LNCAP (cell line): ENCODE data around the gene LEKR1.

Source experiments
- CTCF ChIP-seq: fragments of 450-650 bp; IDR thresholded peaks from 2 replicates; pipeline ENCODE4 v1.5.1; 2017; ENCODE audit warnings: mild to moderate bottlenecking

LEKR1 gene

GRCh38 chr3:156888576-156888975 is 62.4 kb downstream of the LEKR1 start:
- TF ChIP-seq CTCF, result no peak

GRCh38 chr3:156892701-156893100 is 66.5 kb downstream of the LEKR1 start:
- no peak for TF ChIP-seq CTCF

- peak; percentile 55 for TF ChIP-seq CTCF
Observed at GRCh38 chr3:156895374-156895773, 69.2 kb downstream of the LEKR1 start.

GRCh38 chr3:156898296-156898880 is 72.2 kb downstream of the LEKR1 start:
- TF ChIP-seq CTCF, result no peak

- no peak for TF ChIP-seq CTCF
Observed at GRCh38 chr3:156899951-156900350, 73.8 kb downstream of the LEKR1 start.

GRCh38 chr3:156902916-156903315 is 76.8 kb downstream of the LEKR1 start:
- TF ChIP-seq CTCF, result no peak

- no peak for TF ChIP-seq CTCF
Observed at GRCh38 chr3:156906275-156906674, 80.1 kb downstream of the LEKR1 start.

GRCh38 chr3:156908398-156908797 is 82.2 kb downstream of the LEKR1 start:
- no peak for TF ChIP-seq CTCF
